Ascending aorta (tissue), 2 donors: ENCODE results near the gene SRGAP3. TPM values are rescaled to one million over a fixed set of nuclear protein-coding genes. Genes with fewer than 3 reads are reported as not detected.

Experiments
- DNase-seq, 2 donors: peaks; one replicate each; pipeline ENCODE4 v3.0.0-alpha.2; 2019; ENCODE audit warnings: low spot score in 2 of 2
- H3K27ac ChIP-seq, 2 donors: fragments of 200-600 bp; sonication (generic); one replicate each; pipeline ENCODE4 v1.5.1; 2016 to 2017; ENCODE audit warnings: mild to moderate bottlenecking in 1 of 2
- H3K27me3 ChIP-seq: fragments of 200-600 bp; sonication (generic); one replicate; pipeline ENCODE4 v1.5.1; 2017
- H3K36me3 ChIP-seq, 2 donors: fragments of 200-600 bp; sonication (generic); one replicate each; pipeline ENCODE4 v1.5.1; 2016
- H3K4me1 ChIP-seq, 2 donors: fragments of 200-600 bp; sonication (generic); one replicate each; pipeline ENCODE4 v1.5.1; 2016 to 2017; ENCODE audit warnings: mild to moderate bottlenecking in 1 of 2
- H3K4me3 ChIP-seq, 2 donors: fragments of 200-600 bp; sonication (generic); one replicate each; pipeline ENCODE4 v1.5.1; 2016 to 2017; ENCODE audit warnings: mild to moderate bottlenecking in 1 of 2
- H3K9me3 ChIP-seq, 2 donors: fragments of 200-600 bp; sonication (generic); one replicate each; pipeline ENCODE4 v1.5.1; 2016
- intact Hi-C: fragments of 100-400 bp; cut with DNase I; formaldehyde crosslinking; loops from one replicate; pipeline ENCODE4 v1.15.1; 2023
- total RNA-seq: library from RNA; depleted of rRNA; stranded (reverse); fragments of >200 nt; gene quantifications from one replicate; pipeline ENCODE4 v1.1.0, GENCODE V29; 2016
- TF ChIP-seq, protein P1 (sequence below), 3 experiments: fragments of 200-600 bp in 2 of 3; fragments of 450-650 bp in 1 of 3; sonication (generic) in 2 of 3; IDR thresholded peaks; one replicate each; pipeline ENCODE4 v1.5.1; 2016 to 2019; ENCODE audit warnings: antibody characterized with exemption in 3 of 3, mild to moderate bottlenecking in 1 of 3, moderate library complexity in 1 of 3

SRGAP3 gene
- total RNA-seq, 1 donor from 2014 or later, result 1.6 TPM

DNA sequence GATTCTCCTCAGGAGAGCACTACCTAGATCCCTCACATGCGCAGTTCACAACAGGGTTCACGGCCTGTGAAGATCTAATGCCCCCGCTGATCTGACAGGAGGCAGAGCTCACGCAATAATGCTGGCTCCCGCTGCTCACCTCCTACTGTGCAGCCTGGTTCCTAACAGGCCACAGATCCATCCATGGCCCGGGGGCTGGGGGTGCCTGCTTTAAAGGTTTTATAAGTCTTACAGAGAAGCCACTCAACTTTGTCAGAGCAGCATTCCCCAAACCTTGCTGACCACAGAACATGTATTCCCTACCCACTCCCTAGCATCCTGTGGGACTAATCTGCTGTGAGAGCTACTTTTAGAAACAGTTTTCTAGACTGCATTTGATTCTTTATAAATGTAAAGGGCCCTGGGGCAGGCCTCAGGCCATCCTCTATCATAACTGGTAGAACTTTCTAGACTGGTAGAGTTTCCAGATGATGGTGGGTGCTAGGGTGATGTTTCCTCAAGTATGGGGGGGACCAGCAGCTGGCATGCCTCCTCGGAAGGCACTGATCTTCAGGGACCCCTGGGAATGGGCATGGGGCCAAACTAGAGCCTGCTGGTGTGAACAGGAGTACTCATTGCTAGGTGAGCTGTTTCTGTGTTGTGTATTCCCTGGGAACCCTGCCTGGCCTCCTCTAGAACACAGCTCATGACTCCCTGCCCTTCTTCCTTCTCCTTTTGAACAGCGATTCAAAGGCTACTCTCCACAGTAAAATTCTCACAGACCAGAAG, 260.5 kb downstream of the SRGAP3 start:
- intact Hi-C loops, result loop anchor here (1.0 kb wide), 2 partner anchors 78 to 313 kb away; no protein-coding TSS in a partner anchor
- Histone ChIP-seq H3K36me3 (no peaks in the 10 kb centered on the region), H3K4me1 (no peaks in the 10 kb centered on the region), H3K9me3 (no peaks in the 10 kb centered on the region), H3K27me3 (no peaks in the 10 kb centered on the region), H3K4me3 (no peak overlapping the region), H3K27ac (no peak overlapping the region)
- TF ChIP-seq, protein P1, sequence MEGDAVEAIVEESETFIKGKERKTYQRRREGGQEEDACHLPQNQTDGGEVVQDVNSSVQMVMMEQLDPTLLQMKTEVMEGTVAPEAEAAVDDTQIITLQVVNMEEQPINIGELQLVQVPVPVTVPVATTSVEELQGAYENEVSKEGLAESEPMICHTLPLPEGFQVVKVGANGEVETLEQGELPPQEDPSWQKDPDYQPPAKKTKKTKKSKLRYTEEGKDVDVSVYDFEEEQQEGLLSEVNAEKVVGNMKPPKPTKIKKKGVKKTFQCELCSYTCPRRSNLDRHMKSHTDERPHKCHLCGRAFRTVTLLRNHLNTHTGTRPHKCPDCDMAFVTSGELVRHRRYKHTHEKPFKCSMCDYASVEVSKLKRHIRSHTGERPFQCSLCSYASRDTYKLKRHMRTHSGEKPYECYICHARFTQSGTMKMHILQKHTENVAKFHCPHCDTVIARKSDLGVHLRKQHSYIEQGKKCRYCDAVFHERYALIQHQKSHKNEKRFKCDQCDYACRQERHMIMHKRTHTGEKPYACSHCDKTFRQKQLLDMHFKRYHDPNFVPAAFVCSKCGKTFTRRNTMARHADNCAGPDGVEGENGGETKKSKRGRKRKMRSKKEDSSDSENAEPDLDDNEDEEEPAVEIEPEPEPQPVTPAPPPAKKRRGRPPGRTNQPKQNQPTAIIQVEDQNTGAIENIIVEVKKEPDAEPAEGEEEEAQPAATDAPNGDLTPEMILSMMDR (IDR thresholded peaks at IDR 0.05), result no peak
- no peak for DNase-seq

DNA sequence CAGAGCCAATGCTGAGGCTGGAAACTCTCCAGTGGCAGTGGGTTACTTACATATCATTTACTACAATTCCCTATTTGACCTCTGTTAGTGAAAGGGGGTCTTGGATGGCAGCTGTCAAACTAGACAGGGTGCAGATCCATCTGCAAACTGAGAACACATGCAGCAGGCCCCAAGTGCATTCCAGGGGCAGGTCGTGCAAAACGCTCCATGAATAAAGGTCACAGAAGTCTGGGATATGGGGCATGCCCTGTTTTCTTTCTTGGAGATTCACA, 261.1 kb downstream of the SRGAP3 start:
- no peaks in the 10 kb centered on the region for H3K9me3 ChIP-seq
- intact Hi-C loops, result loop anchor here (1.0 kb wide), 2 partner anchors 79 to 314 kb away; no protein-coding TSS in a partner anchor
- DNase-seq, result no peak
- no peaks in the 10 kb centered on the region for H3K36me3 ChIP-seq
- TF ChIP-seq, protein P1 (IDR thresholded peaks at IDR 0.05), result no peak
- H3K4me3 ChIP-seq, result no peak overlapping the region
- H3K27ac ChIP-seq, result no peak overlapping the region
- no peaks in the 10 kb centered on the region for H3K27me3 ChIP-seq
- H3K4me1 ChIP-seq, result no peaks in the 10 kb centered on the region

DNA sequence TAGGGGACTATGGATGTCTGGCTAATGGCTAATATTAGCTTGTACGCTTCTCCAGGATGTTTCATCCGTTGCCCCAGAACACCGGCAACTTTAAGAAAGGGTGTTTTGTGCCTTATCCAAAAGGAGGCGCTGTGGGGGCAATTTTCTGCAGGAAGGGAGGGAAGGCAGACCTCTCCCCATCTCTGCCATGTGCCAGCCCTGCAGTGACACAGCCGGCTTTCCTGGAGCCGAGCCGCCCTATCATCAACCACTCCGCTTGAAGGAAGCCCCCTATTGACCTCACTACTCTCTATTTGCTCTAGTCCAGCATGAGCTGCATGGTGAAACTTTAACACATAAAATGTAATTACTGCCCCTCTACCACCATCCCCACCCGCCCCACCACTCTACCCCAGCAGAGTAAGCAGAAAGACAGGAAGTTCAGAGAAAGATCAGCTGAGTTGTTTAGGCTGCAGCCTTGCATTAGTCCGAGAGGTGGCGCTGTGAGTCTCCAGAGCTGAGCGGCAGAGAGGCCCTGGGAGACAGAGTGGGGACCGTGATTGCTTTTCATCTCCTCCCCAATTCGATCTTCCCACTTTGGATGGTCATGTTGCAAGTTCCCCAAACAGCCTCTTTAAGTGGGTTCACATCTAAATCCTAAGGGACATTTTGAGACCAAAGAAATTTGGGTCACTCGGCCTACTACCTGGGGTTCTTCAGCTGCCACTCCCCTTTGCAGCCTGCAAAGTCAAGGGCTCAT, 261.6 kb downstream of the SRGAP3 start:
- Histone ChIP-seq H3K4me1 (no peaks in the 10 kb centered on the region), H3K4me3 (no peak overlapping the region), H3K9me3 (no peaks in the 10 kb centered on the region), H3K27me3 (no peaks in the 10 kb centered on the region), H3K27ac (no peak overlapping the region), H3K36me3 (no peaks in the 10 kb centered on the region)
- intact Hi-C loops, result loop anchor here (1.0 kb wide), 2 partner anchors 79 to 314 kb away; no protein-coding TSS in a partner anchor
- peak in 1 of 2 donors; percentile 73 for DNase-seq
- TF ChIP-seq, protein P1 (IDR thresholded peaks at IDR 0.05), result peak; percentile 48 to 77 (median 75)

DNA sequence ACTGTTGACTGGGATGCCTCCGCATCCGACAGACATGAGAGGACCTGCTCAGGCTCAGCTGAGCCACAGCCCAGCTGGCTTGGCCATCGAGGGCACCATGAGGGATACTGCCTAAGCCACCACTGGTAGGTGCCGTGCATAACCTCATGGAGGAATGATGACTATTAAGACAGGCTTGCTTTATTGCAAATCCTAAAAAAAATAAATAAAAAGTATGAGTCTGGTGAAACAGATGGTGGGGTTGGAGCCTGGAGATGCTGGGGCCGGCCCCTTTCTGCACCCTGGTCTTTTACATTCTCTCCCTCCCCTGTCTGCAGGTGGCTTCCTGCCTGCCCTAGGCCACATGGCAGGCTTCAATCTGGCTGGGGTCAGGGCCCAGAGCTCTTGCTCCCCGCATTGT, 262.2 kb downstream of the SRGAP3 start:
- Histone ChIP-seq H3K27ac (no peak overlapping the region), H3K4me1 (no peaks in the 10 kb centered on the region), H3K36me3 (no peaks in the 10 kb centered on the region), H3K27me3 (no peaks in the 10 kb centered on the region), H3K9me3 (no peaks in the 10 kb centered on the region), H3K4me3 (no peak overlapping the region)
- TF ChIP-seq, protein P1 (IDR thresholded peaks at IDR 0.05), result no peak
- intact Hi-C loops, result no loop called here
- no peak for DNase-seq

DNA sequence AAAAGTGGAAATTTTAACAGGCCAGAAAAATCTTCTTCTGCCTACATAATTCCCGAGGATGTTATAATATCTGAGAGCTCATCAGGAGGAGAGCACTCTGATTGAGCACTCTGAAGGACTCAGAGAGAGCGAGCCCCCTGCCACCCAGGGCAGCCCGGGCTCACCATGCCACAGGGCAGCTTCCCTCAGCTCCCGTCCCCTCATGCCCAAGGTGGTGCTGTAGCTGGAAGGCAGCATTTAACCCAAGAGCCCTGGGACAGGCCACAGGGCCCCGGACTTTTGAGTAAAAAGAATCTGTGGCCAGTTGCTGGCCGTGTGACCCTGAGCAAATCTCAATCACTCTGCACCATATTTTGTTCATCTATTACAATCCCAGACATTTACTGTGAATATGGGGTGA, 262.7 kb downstream of the SRGAP3 start:
- TF ChIP-seq, protein P1 (IDR thresholded peaks at IDR 0.05), result no peak
- intact Hi-C loops, result no loop called here
- no peaks in the 10 kb centered on the region for H3K36me3 ChIP-seq
- no peak overlapping the region for H3K4me3 ChIP-seq
- DNase-seq, result no peak
- no peaks in the 10 kb centered on the region for H3K4me1 ChIP-seq
- H3K27ac ChIP-seq, result no peak overlapping the region
- no peaks in the 10 kb centered on the region for H3K27me3 ChIP-seq
- H3K9me3 ChIP-seq, result no peaks in the 10 kb centered on the region
